Heart left ventricle (tissue), 13 donors: Measurements from ENCODE around the gene IRAG1.

ENCODE experiments used
- CTCF ChIP-seq, 12 donors: fragments of 200-600 bp; sonication (generic) in 4 of 12; IDR thresholded peaks; one replicate each; pipeline versions ENCODE4 v1.5.0 to v1.8.0; 2018 to 2022; ENCODE audit warnings: antibody characterized with exemption in 12 of 12, mild to moderate bottlenecking in 5 of 12
- POLR2A ChIP-seq, 2 donors: fragments of 450-650 bp; IDR thresholded peaks; one replicate each; pipeline ENCODE4 v1.6.1; 2017; ENCODE audit warnings: antibody characterized with exemption in 2 of 2, mild to moderate bottlenecking in 2 of 2, moderate library complexity in 2 of 2
- donor health status: ischemic (EF 13 %, LVEDD 7.1; RV severe dilation, severe dysfunction).
- donor health status: DM: no; HTN: yes; CAD: no.
- donor health status: DM: no; HTN: no; CAD: no.
- donor health status: ischemic (EF 25% LVEDD 6.9; RV normal size, moderate dysfunction).
- donor health status: ischemic (EF 25% LVEDD 5.7; RV mildly dilated, moderate dysfunction).
- donor health status: ischemic (EF 35%, LVEDD 5.7; RV mildly dilated, moderate dysfunction).
- donor health status: nonischemic (EF 11% LVEDD 7.7; RV severe dilation, severe dysfunction).
- donor health status: DM: yes; HTN: yes; CAD: no.
- donor health status: PGD.
- donor health status: ischemic (EF 29% LVEDD 5.4; RV normal size, mild dysfunction).
- donor health status: nonischemic (EF 23%, LVEDD 6.1; RV moderate dilation, normal function).

- TF ChIP-seq CTCF (IDR thresholded peaks at IDR 0.05) (no peak), POLR2A (IDR thresholded peaks at IDR 0.05) (no peak)
Observed at GRCh38 chr11:10701982-10702381, 8.4 kb upstream of the IRAG1 start.
